HepG2 (cell line): Measurements from ENCODE around the gene KIF2C. TPM values are rescaled to one million over a fixed set of nuclear protein-coding genes. Genes with fewer than 3 reads are reported as not detected.

ENCODE experiments used
- IKZF4 ChIP-seq: sonication (generic); formaldehyde crosslinking; IDR thresholded peaks from 2 replicates; pipeline ENCODE4 v1.5.1; 2020; ENCODE audit warnings: borderline replicate concordance, mild to moderate bottlenecking, low read depth, missing genetic modification reagents; ENCODE audit errors: not compliant biosample characterization
- IRF2 ChIP-seq: IDR thresholded peaks from 2 replicates; pipeline ENCODE4 v1.6.1; 2018; ENCODE audit warnings: missing genetic modification reagents, missing compliant biosample characterization
- MAFG ChIP-seq: sonication (generic); formaldehyde crosslinking; IDR thresholded peaks from 2 replicates; pipeline ENCODE4 v1.5.1; 2020; ENCODE audit warnings: mild to moderate bottlenecking, missing genetic modification reagents
- NR2F1 ChIP-seq, 2 experiments: fragments of 450-650 bp in 1 of 2; formaldehyde crosslinking in 1 of 2; IDR thresholded peaks; 2 replicates each; pipeline versions ENCODE4 v1.5.0 to v1.6.1; 2016 to 2020; ENCODE audit warnings: mild to moderate bottlenecking in 1 of 2, missing compliant biosample characterization in 1 of 2, missing genetic modification reagents in 1 of 2, moderate library complexity in 1 of 2
- PCBP1 ChIP-seq: fragments of 200-400 bp; formaldehyde crosslinking; IDR thresholded peaks from 2 replicates; pipeline ENCODE4 v1.6.1; 2017; ENCODE audit warnings: mild to moderate bottlenecking, low read depth, low read length, borderline replicate concordance
- PHB2 ChIP-seq: fragments of 450-650 bp; IDR thresholded peaks from 2 replicates; pipeline ENCODE4 v1.6.1; 2018; ENCODE audit not compliant: partially characterized antibody
- PLRG1 ChIP-seq: fragments of 450-650 bp; conservative IDR thresholded peaks from 2 replicates; pipeline ENCODE4 v1.6.1; 2016
- SMC3 ChIP-seq: IDR thresholded peaks from 2 replicates; pipeline ENCODE4 v1.6.1; 2011; ENCODE audit warnings: low read length, improper control_type of control experiment
- TOPORS ChIP-seq: sonication (generic); formaldehyde crosslinking; IDR thresholded peaks from 2 replicates; pipeline ENCODE4 v1.8.0; 2023; ENCODE audit warnings: mild to moderate bottlenecking, missing genetic modification reagents
- ZNF451 ChIP-seq: sonication (generic); formaldehyde crosslinking; IDR thresholded peaks from 2 replicates; pipeline ENCODE4 v1.5.0; 2020; ENCODE audit warnings: mild to moderate bottlenecking, missing genetic modification reagents
- ZNF790 ChIP-seq: sonication (generic); formaldehyde crosslinking; IDR thresholded peaks from 2 replicates; pipeline ENCODE4 v1.8.0; 2022; ENCODE audit warnings: missing genetic modification reagents, mild to moderate bottlenecking, borderline replicate concordance
- ZNF878 ChIP-seq: sonication (generic); formaldehyde crosslinking; IDR thresholded peaks from 2 replicates; pipeline ENCODE4 v1.8.1; 2023; ENCODE audit warnings: mild to moderate bottlenecking, missing genetic modification reagents, moderate library complexity
- polyA plus RNA-seq, 8 experiments: library from polyadenylated mRNA; depleted of rRNA in 3 of 8; stranded (reverse) in 7 of 8; unstranded in 1 of 8; fragments of >200 nt; fragmentation: Illumina TruSeq in 4 of 8; extraction: Trizol in 4 of 8; gene quantifications; 2 replicates each; pipeline versions ENCODE4 v1.2.1 to v1.2.3, GENCODE V29; 2011 to 2016; ENCODE audit warnings: low read depth in 4 of 8, missing spikeins in 1 of 8, mixed read lengths in 1 of 8; ENCODE audit not compliant: insufficient read depth in 1 of 8
- total RNA-seq, 5 experiments: library from RNA; depleted of rRNA; stranded (reverse); fragments of >200 nt; fragmentation: Illumina TruSeq; extraction: Trizol; gene quantifications; 2 replicates each; pipeline ENCODE4 v1.2.3, GENCODE V29; 2016; ENCODE audit warnings: low read depth in 1 of 5
- TF ChIP-seq, protein P1 (sequence below): sonication (generic); formaldehyde crosslinking; IDR thresholded peaks from 2 replicates; pipeline ENCODE4 v1.5.0; 2020; ENCODE audit warnings: mild to moderate bottlenecking, low read depth, missing genetic modification reagents, borderline replicate concordance
- TF ChIP-seq, protein P2 (sequence below): sonication (generic); formaldehyde crosslinking; conservative IDR thresholded peaks from 2 replicates; pipeline ENCODE4 v1.4.0; 2020; ENCODE audit warnings: mild to moderate bottlenecking, missing genetic modification reagents, moderate library complexity
- TF ChIP-seq, protein P3 (sequence below): sonication (generic); formaldehyde crosslinking; conservative IDR thresholded peaks from 2 replicates; pipeline ENCODE4 v1.4.0; 2020; ENCODE audit warnings: missing genetic modification reagents
- TF ChIP-seq, protein P4 (sequence below): sonication (generic); formaldehyde crosslinking; IDR thresholded peaks from 2 replicates; pipeline ENCODE4 v1.5.0; 2020; ENCODE audit warnings: missing genetic modification reagents
- TF ChIP-seq, protein P5 (sequence below): sonication (generic); formaldehyde crosslinking; IDR thresholded peaks from 2 replicates; pipeline ENCODE4 v1.5.1; 2020; ENCODE audit warnings: missing genetic modification reagents, mild to moderate bottlenecking, borderline replicate concordance
- TF ChIP-seq, protein P6 (sequence below): sonication (generic); formaldehyde crosslinking; IDR thresholded peaks from 2 replicates; pipeline ENCODE4 v1.4.0; 2020; ENCODE audit warnings: missing genetic modification reagents

KIF2C gene
- total and polyA plus RNA-seq, 2 of the 13 experiments (the other 11 are each of a cell fraction or from before 2014, with no cell fraction given) = 29.7 to 53.7 TPM

DNA sequence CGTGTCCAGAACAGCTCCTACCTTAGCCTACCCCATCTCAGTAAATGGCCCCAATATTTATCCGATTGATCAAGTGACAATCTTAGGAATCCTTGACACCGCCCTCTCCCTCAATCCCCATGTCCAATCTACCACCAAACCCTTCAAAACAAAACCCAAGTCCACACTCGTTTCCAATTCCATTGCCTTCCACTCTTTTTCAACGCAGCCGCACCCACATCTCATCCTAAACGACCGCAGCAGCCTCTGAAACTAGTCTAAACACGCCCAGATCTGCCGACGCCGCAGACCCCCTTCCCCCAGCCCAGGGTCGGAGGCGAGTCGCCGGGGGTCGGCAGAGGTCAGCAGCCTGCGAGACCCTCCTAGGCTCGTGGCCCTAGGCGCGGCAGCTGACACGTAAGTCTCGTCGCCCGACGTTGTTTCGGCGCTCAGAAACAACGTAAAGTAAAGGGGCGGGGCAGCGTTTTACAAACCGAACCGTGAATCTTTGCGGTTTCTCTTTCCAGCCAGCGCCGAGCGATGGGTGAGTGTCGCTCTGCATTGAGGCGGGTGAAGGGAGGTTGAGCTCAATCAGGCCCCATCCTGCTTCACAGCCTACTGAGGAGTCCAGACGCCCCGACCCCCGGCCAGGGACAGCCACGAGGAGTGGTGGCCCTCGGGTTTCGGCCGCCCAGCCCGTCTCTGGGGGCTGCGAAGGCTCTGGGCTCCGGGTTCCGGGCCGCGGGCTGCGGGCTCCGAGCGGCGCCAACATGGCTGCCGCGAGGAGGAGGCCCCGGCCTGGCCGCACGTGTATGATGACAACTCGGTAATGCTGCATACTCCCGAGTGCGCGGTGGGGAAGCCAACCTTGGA, 35.7 kb downstream of the KIF2C start, which contains the start of gene RPS8 (continued):
- TF ChIP-seq, protein P1, sequence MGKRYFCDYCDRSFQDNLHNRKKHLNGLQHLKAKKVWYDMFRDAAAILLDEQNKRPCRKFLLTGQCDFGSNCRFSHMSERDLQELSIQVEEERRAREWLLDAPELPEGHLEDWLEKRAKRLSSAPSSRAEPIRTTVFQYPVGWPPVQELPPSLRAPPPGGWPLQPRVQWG = no peak
- TF ChIP-seq ZNF451 (peak; percentile 29; the same call in 1 of the 2 replicates), SMC3 (no peak), TOPORS (CRISPR knock-in tag) (no peak), PHB2 (no peak), ZNF790 (CRISPR knock-in tag) (no peak), PCBP1 (no peak), NR2F1 (CRISPR knock-in tag; IDR thresholded peaks at IDR 0.05) (peak; percentile 80 to 92; a peak in 3 of 4 replicates), IRF2 (CRISPR knock-in tag) (peak; percentile 94), MAFG (CRISPR knock-in tag) (no peak), PLRG1 (no peak), ZNF878 (CRISPR knock-in tag) (peak; percentile 80), IKZF4 (no peak)
- TF ChIP-seq, protein P2, sequence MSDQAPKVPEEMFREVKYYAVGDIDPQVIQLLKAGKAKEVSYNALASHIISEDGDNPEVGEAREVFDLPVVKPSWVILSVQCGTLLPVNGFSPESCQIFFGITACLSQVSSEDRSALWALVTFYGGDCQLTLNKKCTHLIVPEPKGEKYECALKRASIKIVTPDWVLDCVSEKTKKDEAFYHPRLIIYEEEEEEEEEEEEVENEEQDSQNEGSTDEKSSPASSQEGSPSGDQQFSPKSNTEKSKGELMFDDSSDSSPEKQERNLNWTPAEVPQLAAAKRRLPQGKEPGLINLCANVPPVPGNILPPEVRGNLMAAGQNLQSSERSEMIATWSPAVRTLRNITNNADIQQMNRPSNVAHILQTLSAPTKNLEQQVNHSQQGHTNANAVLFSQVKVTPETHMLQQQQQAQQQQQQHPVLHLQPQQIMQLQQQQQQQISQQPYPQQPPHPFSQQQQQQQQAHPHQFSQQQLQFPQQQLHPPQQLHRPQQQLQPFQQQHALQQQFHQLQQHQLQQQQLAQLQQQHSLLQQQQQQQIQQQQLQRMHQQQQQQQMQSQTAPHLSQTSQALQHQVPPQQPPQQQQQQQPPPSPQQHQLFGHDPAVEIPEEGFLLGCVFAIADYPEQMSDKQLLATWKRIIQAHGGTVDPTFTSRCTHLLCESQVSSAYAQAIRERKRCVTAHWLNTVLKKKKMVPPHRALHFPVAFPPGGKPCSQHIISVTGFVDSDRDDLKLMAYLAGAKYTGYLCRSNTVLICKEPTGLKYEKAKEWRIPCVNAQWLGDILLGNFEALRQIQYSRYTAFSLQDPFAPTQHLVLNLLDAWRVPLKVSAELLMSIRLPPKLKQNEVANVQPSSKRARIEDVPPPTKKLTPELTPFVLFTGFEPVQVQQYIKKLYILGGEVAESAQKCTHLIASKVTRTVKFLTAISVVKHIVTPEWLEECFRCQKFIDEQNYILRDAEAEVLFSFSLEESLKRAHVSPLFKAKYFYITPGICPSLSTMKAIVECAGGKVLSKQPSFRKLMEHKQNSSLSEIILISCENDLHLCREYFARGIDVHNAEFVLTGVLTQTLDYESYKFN (CRISPR knock-in tag) = no peak
- TF ChIP-seq, protein P3, sequence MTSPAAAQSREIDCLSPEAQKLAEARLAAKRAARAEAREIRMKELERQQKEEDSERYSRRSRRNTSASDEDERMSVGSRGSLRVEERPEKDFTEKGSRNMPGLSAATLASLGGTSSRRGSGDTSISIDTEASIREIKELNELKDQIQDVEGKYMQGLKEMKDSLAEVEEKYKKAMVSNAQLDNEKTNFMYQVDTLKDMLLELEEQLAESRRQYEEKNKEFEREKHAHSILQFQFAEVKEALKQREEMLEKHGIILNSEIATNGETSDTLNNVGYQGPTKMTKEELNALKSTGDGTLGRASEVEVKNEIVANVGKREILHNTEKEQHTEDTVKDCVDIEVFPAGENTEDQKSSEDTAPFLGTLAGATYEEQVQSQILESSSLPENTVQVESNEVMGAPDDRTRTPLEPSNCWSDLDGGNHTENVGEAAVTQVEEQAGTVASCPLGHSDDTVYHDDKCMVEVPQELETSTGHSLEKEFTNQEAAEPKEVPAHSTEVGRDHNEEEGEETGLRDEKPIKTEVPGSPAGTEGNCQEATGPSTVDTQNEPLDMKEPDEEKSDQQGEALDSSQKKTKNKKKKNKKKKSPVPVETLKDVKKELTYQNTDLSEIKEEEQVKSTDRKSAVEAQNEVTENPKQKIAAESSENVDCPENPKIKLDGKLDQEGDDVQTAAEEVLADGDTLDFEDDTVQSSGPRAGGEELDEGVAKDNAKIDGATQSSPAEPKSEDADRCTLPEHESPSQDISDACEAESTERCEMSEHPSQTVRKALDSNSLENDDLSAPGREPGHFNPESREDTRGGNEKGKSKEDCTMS = no peak
- TF ChIP-seq, protein P4, sequence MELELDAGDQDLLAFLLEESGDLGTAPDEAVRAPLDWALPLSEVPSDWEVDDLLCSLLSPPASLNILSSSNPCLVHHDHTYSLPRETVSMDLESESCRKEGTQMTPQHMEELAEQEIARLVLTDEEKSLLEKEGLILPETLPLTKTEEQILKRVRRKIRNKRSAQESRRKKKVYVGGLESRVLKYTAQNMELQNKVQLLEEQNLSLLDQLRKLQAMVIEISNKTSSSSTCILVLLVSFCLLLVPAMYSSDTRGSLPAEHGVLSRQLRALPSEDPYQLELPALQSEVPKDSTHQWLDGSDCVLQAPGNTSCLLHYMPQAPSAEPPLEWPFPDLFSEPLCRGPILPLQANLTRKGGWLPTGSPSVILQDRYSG = peak; percentile 62; the same call in 1 of the 2 replicates
- TF ChIP-seq, protein P5, sequence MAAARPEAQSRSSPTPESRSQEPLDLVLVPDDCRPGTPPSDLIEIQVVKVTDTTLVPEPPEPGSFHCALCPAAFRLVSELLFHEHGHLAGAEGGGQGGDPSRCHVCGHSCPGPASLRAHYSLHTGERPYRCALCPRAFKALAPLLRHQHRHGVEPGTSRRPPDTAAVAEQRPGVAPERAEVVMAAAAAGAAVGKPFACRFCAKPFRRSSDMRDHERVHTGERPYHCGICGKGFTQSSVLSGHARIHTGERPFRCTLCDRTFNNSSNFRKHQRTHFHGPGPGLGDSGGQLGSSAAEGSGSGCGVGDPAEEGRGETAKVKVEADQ (CRISPR knock-in tag) = no peak; the same call in 1 of the 2 replicates
- TF ChIP-seq, protein P6, sequence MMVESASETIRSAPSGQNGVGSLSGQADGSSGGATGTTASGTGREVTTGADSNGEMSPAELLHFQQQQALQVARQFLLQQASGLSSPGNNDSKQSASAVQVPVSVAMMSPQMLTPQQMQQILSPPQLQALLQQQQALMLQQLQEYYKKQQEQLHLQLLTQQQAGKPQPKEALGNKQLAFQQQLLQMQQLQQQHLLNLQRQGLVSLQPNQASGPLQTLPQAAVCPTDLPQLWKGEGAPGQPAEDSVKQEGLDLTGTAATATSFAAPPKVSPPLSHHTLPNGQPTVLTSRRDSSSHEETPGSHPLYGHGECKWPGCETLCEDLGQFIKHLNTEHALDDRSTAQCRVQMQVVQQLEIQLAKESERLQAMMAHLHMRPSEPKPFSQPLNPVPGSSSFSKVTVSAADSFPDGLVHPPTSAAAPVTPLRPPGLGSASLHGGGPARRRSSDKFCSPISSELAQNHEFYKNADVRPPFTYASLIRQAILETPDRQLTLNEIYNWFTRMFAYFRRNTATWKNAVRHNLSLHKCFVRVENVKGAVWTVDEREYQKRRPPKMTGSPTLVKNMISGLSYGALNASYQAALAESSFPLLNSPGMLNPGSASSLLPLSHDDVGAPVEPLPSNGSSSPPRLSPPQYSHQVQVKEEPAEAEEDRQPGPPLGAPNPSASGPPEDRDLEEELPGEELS (CRISPR knock-in tag) = peak; percentile 49; the same call in 1 of the 2 replicates
